Stimulated activated CD4-positive, alpha-beta T cell treated with anti-CD3 and anti-CD28 coated beads, Interleukin-1b, Interleukin-23, amount 100 ng/mL, for 4 hours (primary cell): ENCODE results near the gene RTN1.

Source experiments
- DNase-seq, 2 donors: peaks; one replicate each; pipeline ENCODE4 v3.0.0-alpha.2; 2020; ENCODE audit warnings: low read depth in 2 of 2

Gene RTN1

DNA sequence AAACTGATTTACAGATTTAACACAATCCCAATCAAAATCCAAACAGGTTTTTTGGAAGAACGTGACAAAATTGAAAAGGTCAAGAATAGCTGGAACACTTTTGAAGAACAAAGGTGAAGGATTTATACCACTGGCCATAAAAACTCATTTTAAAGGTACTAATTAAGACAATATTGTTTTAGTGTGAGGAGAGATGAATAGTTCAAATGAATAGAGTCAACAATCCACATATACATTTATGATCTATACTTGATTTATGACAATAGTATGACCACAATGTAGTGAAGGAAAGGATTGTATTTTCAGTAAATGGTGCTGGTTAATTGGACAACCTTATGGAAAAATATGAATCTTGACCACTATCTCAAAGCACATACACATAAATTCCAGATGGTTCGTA, 323.3 kb downstream of the RTN1 start:
- no peak for DNase-seq
